Neuronal stem cell (in vitro differentiated cells): Measurements from ENCODE around the gene ZNF593.

Experiments used
- DNase-seq: peaks from one replicate; pipeline ENCODE4 v3.0.0-alpha.2; 2013; ENCODE audit warnings: low spot score
- H2AFZ ChIP-seq: one replicate; pipeline ENCODE4 v1.6.1; 2013; ENCODE audit warnings: mild to moderate bottlenecking, low read length, inconsistent platforms
- H2AK5ac ChIP-seq: 2 replicates; pipeline ENCODE4 v1.6.1; 2013; ENCODE audit warnings: low read depth, mild to moderate bottlenecking, inconsistent platforms, low read length, moderate library complexity, mixed read lengths
- H2BK120ac ChIP-seq: 2 replicates; pipeline ENCODE4 v1.6.1; 2013; ENCODE audit warnings: low read depth, mild to moderate bottlenecking, inconsistent platforms, low read length, moderate library complexity, mixed read lengths
- H2BK12ac ChIP-seq: one replicate; pipeline ENCODE4 v1.6.1; 2013; ENCODE audit warnings: low read length, inconsistent platforms
- H2BK15ac ChIP-seq: 2 replicates; pipeline ENCODE4 v1.6.1; 2013; ENCODE audit warnings: mild to moderate bottlenecking, low read length, inconsistent platforms, mixed read lengths
- H2BK5ac ChIP-seq: one replicate; pipeline ENCODE4 v1.6.1; 2013; ENCODE audit warnings: inconsistent platforms, mild to moderate bottlenecking, low read length, moderate library complexity
- H3K14ac ChIP-seq: one replicate; pipeline ENCODE4 v1.6.1; 2013; ENCODE audit warnings: low read length, inconsistent platforms
- H3K18ac ChIP-seq: 2 replicates; pipeline ENCODE4 v1.6.1; 2013; ENCODE audit warnings: low read length, inconsistent platforms
- H3K23ac ChIP-seq: 2 replicates; pipeline ENCODE4 v1.6.1; 2013; ENCODE audit warnings: low read depth, mild to moderate bottlenecking, mixed read lengths, low read length, inconsistent platforms; ENCODE audit not compliant: poor library complexity
- H3K27ac ChIP-seq: replicated peaks from 3 replicates; pipeline ENCODE4 v1.5.1; 2013; ENCODE audit warnings: low read length, inconsistent platforms
- H3K27me3 ChIP-seq, 3 experiments: 2 replicates each; pipeline ENCODE4 v1.6.1; 2013; ENCODE audit warnings: low read length in 3 of 3, mild to moderate bottlenecking in 2 of 3, inconsistent platforms in 1 of 3, low read depth in 1 of 3, mixed read lengths in 1 of 3, moderate library complexity in 1 of 3; ENCODE audit not compliant: control insufficient read depth in 3 of 3, insufficient read depth in 3 of 3
- H3K36me3 ChIP-seq, 2 donors: replicated peaks in 1 of 2; 2 replicates each; pipeline ENCODE4 v1.6.1; 2013; ENCODE audit warnings: low read length in 2 of 2; ENCODE audit not compliant: control insufficient read depth in 2 of 2, insufficient read depth in 2 of 2
- H3K4ac ChIP-seq: 2 replicates; pipeline ENCODE4 v1.6.1; 2013; ENCODE audit warnings: inconsistent platforms, mild to moderate bottlenecking, low read length, moderate library complexity
- H3K4me1 ChIP-seq, 2 donors: 1 replicate in 1 of 2; 2 replicates in 1 of 2; pipeline ENCODE4 v1.6.1; 2013; ENCODE audit warnings: low read length in 2 of 2, low read depth in 1 of 2; ENCODE audit not compliant: control insufficient read depth in 2 of 2, insufficient read depth in 1 of 2
- H3K4me2 ChIP-seq: one replicate; pipeline ENCODE4 v1.6.1; 2013; ENCODE audit warnings: mild to moderate bottlenecking, low read length, inconsistent platforms; ENCODE audit not compliant: insufficient read depth, poor library complexity, severe bottlenecking
- H3K4me3 ChIP-seq, 2 donors: 2 replicates each; pipeline ENCODE4 v1.5.1; 2013; ENCODE audit warnings: low read length in 2 of 2, mild to moderate bottlenecking in 2 of 2, inconsistent platforms in 1 of 2, moderate library complexity in 1 of 2
- H3K79me1 ChIP-seq: one replicate; pipeline ENCODE4 v1.6.1; 2013; ENCODE audit warnings: low read depth, mild to moderate bottlenecking, inconsistent platforms, low read length, moderate library complexity
- H3K9ac ChIP-seq: one replicate; pipeline ENCODE4 v1.6.1; 2013; ENCODE audit warnings: mild to moderate bottlenecking, low read depth, low read length, inconsistent platforms; ENCODE audit not compliant: poor library complexity
- H3K9me3 ChIP-seq, 2 donors: replicated peaks in 1 of 2; 2 replicates each; pipeline versions ENCODE3 to v1.6.1; 2013; ENCODE audit warnings: low read length in 2 of 2, mild to moderate bottlenecking in 2 of 2, inconsistent platforms in 1 of 2, low read depth in 1 of 2, mixed read lengths in 1 of 2, moderate library complexity in 1 of 2; ENCODE audit not compliant: control insufficient read depth in 2 of 2, insufficient read depth in 1 of 2
- H4K8ac ChIP-seq: one replicate; pipeline ENCODE4 v1.6.1; 2013; ENCODE audit warnings: low read depth, mild to moderate bottlenecking, inconsistent platforms, low read length, moderate library complexity
- H4K91ac ChIP-seq: one replicate; pipeline ENCODE4 v1.6.1; 2013; ENCODE audit warnings: low read length, low read depth, mild to moderate bottlenecking, inconsistent platforms; ENCODE audit not compliant: poor library complexity
- WGBS, 2 donors: extraction: QIAGEN DNeasy Blood & Tissue Kit; methylation state at CpG; one replicate each; pipeline ENCODE4 v1.1.7; 2013; ENCODE audit warnings: missing lambda C conversion rate in 2 of 2, mixed read lengths in 1 of 2; ENCODE audit not compliant: insufficient read length in 2 of 2, insufficient replicate concordance in 1 of 2; ENCODE audit errors: extremely low coverage in 2 of 2; 5-methylcytosine and 5-hydroxymethylcytosine counted together

The ZNF593 gene

DNA sequence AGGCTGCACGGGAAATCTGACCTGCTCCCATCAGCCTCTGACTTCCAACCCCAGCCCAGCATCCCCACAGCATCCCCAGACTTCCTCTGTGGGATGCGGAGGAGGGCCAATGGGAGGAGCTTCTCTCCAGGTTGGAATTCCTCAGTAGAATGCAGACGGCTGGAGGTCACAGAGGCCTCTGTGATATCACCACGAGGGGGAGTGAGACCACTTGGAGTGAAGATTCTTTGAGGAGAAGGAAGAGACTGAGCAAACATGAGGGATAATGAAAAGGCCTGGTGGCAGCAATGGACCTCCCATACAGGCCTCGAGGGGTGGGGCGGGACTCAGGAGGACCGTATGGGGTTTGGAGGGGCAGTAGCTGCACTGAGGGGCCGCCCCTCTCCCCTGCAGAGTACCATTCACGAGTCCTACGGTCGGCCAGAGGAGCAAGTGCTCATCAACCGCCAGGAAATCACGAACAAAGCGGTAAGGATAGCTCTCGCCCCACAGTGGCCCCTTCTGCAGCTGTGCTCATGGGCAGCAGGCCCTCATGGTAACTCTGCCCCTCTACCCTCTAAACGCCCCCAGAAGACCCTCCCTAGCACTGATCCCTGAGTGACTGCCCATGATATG is 20.8 kb downstream of the ZNF593 start, which contains the start of gene CATSPER4:
Gene CATSPER4 (plus strand): TSS at position 230 of the 615 bp plus-strand sequence. CDS start 26 bp downstream, at position 256.
- WGBS, 2 donors, result no CpG with 5 or more reads among the region's 16 CpGs
- Histone ChIP-seq H3K23ac (peak within 1 kb of the TSS; percentile 58), H2BK12ac (peak within 1 kb of the TSS; percentile 86), H2BK120ac (peak within 1 kb of the TSS; percentile 5), H3K18ac (peak within 1 kb of the TSS; percentile 81), H3K27me3 (peaks cover 0 to 6% (median 0%) of the 10 kb centered on the region in 3 experiments), H3K14ac (no peak within 1 kb of the TSS), H3K4me3 (no peak within 1 kb of the TSS), H2AK5ac (peak within 1 kb of the TSS; percentile 53), H2BK5ac (peak within 1 kb of the TSS; percentile 22), H3K27ac (peak within 1 kb of the TSS; percentile 49), H3K4me1 (peaks cover 5 to 13% of the 10 kb centered on the region in 2 donors), H3K79me1 (no peaks in the 10 kb centered on the region), H3K4ac (no peak within 1 kb of the TSS), H3K9ac (no peak within 1 kb of the TSS), H2AFZ (peak within 1 kb of the TSS; percentile 78), H3K9me3 (no peaks in the 10 kb centered on the region), H4K91ac (peak within 1 kb of the TSS; percentile 9), H4K8ac (no peak within 1 kb of the TSS), H3K36me3 (peaks cover 0 to 7% of the 10 kb centered on the region in 2 donors), H3K4me2 (no peak within 1 kb of the TSS), H2BK15ac (peak within 1 kb of the TSS; percentile 74)
- peak; percentile 67 for DNase-seq

DNA sequence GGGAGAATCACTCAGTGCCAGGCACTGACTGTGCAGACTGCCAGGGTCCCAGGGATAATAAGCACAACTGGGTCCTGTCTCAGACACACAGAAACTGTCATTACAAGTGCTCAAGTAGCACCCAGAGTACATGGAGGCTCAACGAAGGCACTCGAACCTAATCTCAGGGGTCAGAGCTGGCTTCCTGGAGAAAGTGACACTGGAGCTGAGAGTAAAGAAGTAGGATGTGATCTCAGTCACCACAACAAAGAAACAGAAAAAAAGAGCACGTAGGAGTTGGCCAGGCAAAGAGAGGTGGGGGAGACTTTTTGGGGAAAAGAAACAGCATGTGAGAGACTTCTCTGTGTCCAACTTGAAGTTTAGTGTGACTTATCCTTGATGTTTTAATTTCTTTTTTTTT is 22.0 kb downstream of the ZNF593 start:
- Histone ChIP-seq H3K4me3 (no peak overlapping the region), H4K91ac (no peak overlapping the region), H3K9me3 (no peaks in the 10 kb centered on the region), H2BK12ac (no peak overlapping the region), H2BK15ac (no peak overlapping the region), H3K4me1 (peaks cover 5 to 13% of the 10 kb centered on the region in 2 donors), H4K8ac (no peak overlapping the region), H3K18ac (no peak overlapping the region), H3K14ac (no peak overlapping the region), H3K23ac (no peak overlapping the region), H3K27me3 (peaks cover 0 to 6% (median 0%) of the 10 kb centered on the region in 3 experiments), H3K4ac (no peak overlapping the region), H3K27ac (no peak overlapping the region), H2AFZ (no peak overlapping the region), H2AK5ac (peak overlapping the region; percentile 53), H3K36me3 (peaks cover 0 to 7% of the 10 kb centered on the region in 2 donors), H2BK5ac (no peak overlapping the region), H3K79me1 (no peaks in the 10 kb centered on the region), H2BK120ac (peak overlapping the region; percentile 5), H3K4me2 (no peak overlapping the region), H3K9ac (no peak overlapping the region)
- DNase-seq, result no peak
- WGBS, 2 donors, result no CpG with 5 or more reads among the region's 3 CpGs

DNA sequence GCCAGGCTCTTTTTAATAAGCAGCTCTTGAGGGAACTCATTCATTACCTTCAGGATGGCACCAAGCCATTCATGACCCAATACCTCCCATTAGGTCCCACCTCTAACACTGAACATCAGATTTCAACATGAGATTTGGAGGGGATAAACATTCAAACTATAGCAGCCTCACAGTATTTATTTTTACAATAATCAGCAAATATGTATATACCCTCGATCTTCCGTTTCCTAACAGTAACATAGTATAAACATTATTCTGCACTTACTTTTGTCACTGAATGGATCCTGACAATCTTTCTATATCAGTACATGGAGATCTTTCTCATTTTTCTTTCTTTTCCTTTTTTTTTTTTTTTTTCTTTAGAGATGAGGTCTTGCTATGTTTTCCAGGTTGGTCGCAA is 26.1 kb downstream of the ZNF593 start:
- Histone ChIP-seq H3K23ac (no peak overlapping the region), H2AFZ (no peak overlapping the region), H2BK120ac (no peak overlapping the region), H3K27me3 (peaks cover 0 to 21% (median 0%) of the 10 kb centered on the region in 3 experiments), H3K18ac (no peak overlapping the region), H3K4me1 (peaks cover 0 to 9% of the 10 kb centered on the region in 2 donors), H4K91ac (no peak overlapping the region), H3K27ac (no peak overlapping the region), H3K4me3 (no peak overlapping the region), H2AK5ac (no peak overlapping the region), H3K36me3 (no peaks in the 10 kb centered on the region), H3K79me1 (no peaks in the 10 kb centered on the region), H3K9ac (no peak overlapping the region), H2BK12ac (no peak overlapping the region), H3K4me2 (no peak overlapping the region), H2BK5ac (no peak overlapping the region), H3K14ac (no peak overlapping the region), H2BK15ac (no peak overlapping the region), H4K8ac (no peak overlapping the region), H3K4ac (no peak overlapping the region), H3K9me3 (no peaks in the 10 kb centered on the region)
- WGBS, 2 donors, result no CpG with 5 or more reads among the region's 3 CpGs
- DNase-seq, result no peak

DNA sequence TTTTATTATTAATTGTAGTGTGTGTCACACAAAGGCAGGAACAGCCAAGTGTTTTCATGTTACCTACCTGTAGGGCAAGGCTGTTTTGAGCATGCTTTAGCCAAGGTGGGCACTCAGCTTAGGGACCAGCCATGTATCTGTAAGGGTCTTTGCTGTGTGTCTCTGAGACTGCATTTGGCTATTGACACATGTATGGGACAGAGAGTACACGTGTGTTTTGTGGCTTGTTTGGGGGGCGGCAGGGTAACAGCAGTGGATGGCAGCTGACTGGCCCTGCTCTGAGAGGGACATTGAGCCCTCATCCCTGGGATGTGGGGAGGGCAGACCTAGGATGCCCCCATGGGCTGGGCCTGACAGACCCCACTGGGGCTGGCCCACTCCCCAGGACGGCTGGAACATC is 27.6 kb downstream of the ZNF593 start:
- Histone ChIP-seq H3K4me3 (no peak overlapping the region), H3K4me2 (no peak overlapping the region), H3K18ac (no peak overlapping the region), H2AFZ (no peak overlapping the region), H3K36me3 (no peaks in the 10 kb centered on the region), H3K4me1 (peaks cover 3 to 9% of the 10 kb centered on the region in 2 donors), H3K27me3 (peaks cover 0 to 26% (median 0%) of the 10 kb centered on the region in 3 experiments), H2BK15ac (peak overlapping the region; percentile 45), H2BK12ac (no peak overlapping the region), H4K8ac (no peak overlapping the region), H2BK5ac (no peak overlapping the region), H3K4ac (no peak overlapping the region), H3K9me3 (no peaks in the 10 kb centered on the region), H3K23ac (no peak overlapping the region), H3K9ac (no peak overlapping the region), H2AK5ac (no peak overlapping the region), H4K91ac (no peak overlapping the region), H3K27ac (no peak overlapping the region), H2BK120ac (no peak overlapping the region), H3K79me1 (no peaks in the 10 kb centered on the region), H3K14ac (no peak overlapping the region)
- no peak for DNase-seq
- no CpG with 5 or more reads among the region's 3 CpGs for WGBS, 2 donors
